Neuronal stem cell (in vitro differentiated cells): ENCODE data around the gene IQGAP1.

Experiments
- DNase-seq: peaks from one replicate; pipeline ENCODE4 v3.0.0-alpha.2; 2013; ENCODE audit warnings: low spot score
- H2AFZ ChIP-seq: one replicate; pipeline ENCODE4 v1.6.1; 2013; ENCODE audit warnings: mild to moderate bottlenecking, low read length, inconsistent platforms
- H2AK5ac ChIP-seq: 2 replicates; pipeline ENCODE4 v1.6.1; 2013; ENCODE audit warnings: low read depth, mild to moderate bottlenecking, inconsistent platforms, low read length, moderate library complexity, mixed read lengths
- H2BK120ac ChIP-seq: 2 replicates; pipeline ENCODE4 v1.6.1; 2013; ENCODE audit warnings: low read depth, mild to moderate bottlenecking, inconsistent platforms, low read length, moderate library complexity, mixed read lengths
- H2BK12ac ChIP-seq: one replicate; pipeline ENCODE4 v1.6.1; 2013; ENCODE audit warnings: low read length, inconsistent platforms
- H2BK15ac ChIP-seq: 2 replicates; pipeline ENCODE4 v1.6.1; 2013; ENCODE audit warnings: mild to moderate bottlenecking, low read length, inconsistent platforms, mixed read lengths
- H2BK5ac ChIP-seq: one replicate; pipeline ENCODE4 v1.6.1; 2013; ENCODE audit warnings: inconsistent platforms, mild to moderate bottlenecking, low read length, moderate library complexity
- H3K14ac ChIP-seq: one replicate; pipeline ENCODE4 v1.6.1; 2013; ENCODE audit warnings: low read length, inconsistent platforms
- H3K18ac ChIP-seq: 2 replicates; pipeline ENCODE4 v1.6.1; 2013; ENCODE audit warnings: low read length, inconsistent platforms
- H3K23ac ChIP-seq: 2 replicates; pipeline ENCODE4 v1.6.1; 2013; ENCODE audit warnings: low read depth, mild to moderate bottlenecking, mixed read lengths, low read length, inconsistent platforms; ENCODE audit not compliant: poor library complexity
- H3K27ac ChIP-seq: replicated peaks from 3 replicates; pipeline ENCODE4 v1.5.1; 2013; ENCODE audit warnings: low read length, inconsistent platforms
- H3K27me3 ChIP-seq, 3 experiments: 2 replicates each; pipeline ENCODE4 v1.6.1; 2013; ENCODE audit warnings: low read length in 3 of 3, mild to moderate bottlenecking in 2 of 3, inconsistent platforms in 1 of 3, low read depth in 1 of 3, mixed read lengths in 1 of 3, moderate library complexity in 1 of 3; ENCODE audit not compliant: control insufficient read depth in 3 of 3, insufficient read depth in 3 of 3
- H3K36me3 ChIP-seq, 2 donors: replicated peaks in 1 of 2; 2 replicates each; pipeline ENCODE4 v1.6.1; 2013; ENCODE audit warnings: low read length in 2 of 2; ENCODE audit not compliant: control insufficient read depth in 2 of 2, insufficient read depth in 2 of 2
- H3K4ac ChIP-seq: 2 replicates; pipeline ENCODE4 v1.6.1; 2013; ENCODE audit warnings: inconsistent platforms, mild to moderate bottlenecking, low read length, moderate library complexity
- H3K4me1 ChIP-seq, 2 donors: 1 replicate in 1 of 2; 2 replicates in 1 of 2; pipeline ENCODE4 v1.6.1; 2013; ENCODE audit warnings: low read length in 2 of 2, low read depth in 1 of 2; ENCODE audit not compliant: control insufficient read depth in 2 of 2, insufficient read depth in 1 of 2
- H3K4me2 ChIP-seq: one replicate; pipeline ENCODE4 v1.6.1; 2013; ENCODE audit warnings: mild to moderate bottlenecking, low read length, inconsistent platforms; ENCODE audit not compliant: insufficient read depth, poor library complexity, severe bottlenecking
- H3K4me3 ChIP-seq, 2 donors: 2 replicates each; pipeline ENCODE4 v1.5.1; 2013; ENCODE audit warnings: low read length in 2 of 2, mild to moderate bottlenecking in 2 of 2, inconsistent platforms in 1 of 2, moderate library complexity in 1 of 2
- H3K79me1 ChIP-seq: one replicate; pipeline ENCODE4 v1.6.1; 2013; ENCODE audit warnings: low read depth, mild to moderate bottlenecking, inconsistent platforms, low read length, moderate library complexity
- H3K9ac ChIP-seq: one replicate; pipeline ENCODE4 v1.6.1; 2013; ENCODE audit warnings: mild to moderate bottlenecking, low read depth, low read length, inconsistent platforms; ENCODE audit not compliant: poor library complexity
- H3K9me3 ChIP-seq, 2 donors: replicated peaks in 1 of 2; 2 replicates each; pipeline versions ENCODE3 to v1.6.1; 2013; ENCODE audit warnings: low read length in 2 of 2, mild to moderate bottlenecking in 2 of 2, inconsistent platforms in 1 of 2, low read depth in 1 of 2, mixed read lengths in 1 of 2, moderate library complexity in 1 of 2; ENCODE audit not compliant: control insufficient read depth in 2 of 2, insufficient read depth in 1 of 2
- H4K8ac ChIP-seq: one replicate; pipeline ENCODE4 v1.6.1; 2013; ENCODE audit warnings: low read depth, mild to moderate bottlenecking, inconsistent platforms, low read length, moderate library complexity
- H4K91ac ChIP-seq: one replicate; pipeline ENCODE4 v1.6.1; 2013; ENCODE audit warnings: low read length, low read depth, mild to moderate bottlenecking, inconsistent platforms; ENCODE audit not compliant: poor library complexity
- WGBS, 2 donors: extraction: QIAGEN DNeasy Blood & Tissue Kit; methylation state at CpG; one replicate each; pipeline ENCODE4 v1.1.7; 2013; ENCODE audit warnings: missing lambda C conversion rate in 2 of 2, mixed read lengths in 1 of 2; ENCODE audit not compliant: insufficient read length in 2 of 2, insufficient replicate concordance in 1 of 2; ENCODE audit errors: extremely low coverage in 2 of 2; 5-methylcytosine and 5-hydroxymethylcytosine counted together

IQGAP1 gene

DNA sequence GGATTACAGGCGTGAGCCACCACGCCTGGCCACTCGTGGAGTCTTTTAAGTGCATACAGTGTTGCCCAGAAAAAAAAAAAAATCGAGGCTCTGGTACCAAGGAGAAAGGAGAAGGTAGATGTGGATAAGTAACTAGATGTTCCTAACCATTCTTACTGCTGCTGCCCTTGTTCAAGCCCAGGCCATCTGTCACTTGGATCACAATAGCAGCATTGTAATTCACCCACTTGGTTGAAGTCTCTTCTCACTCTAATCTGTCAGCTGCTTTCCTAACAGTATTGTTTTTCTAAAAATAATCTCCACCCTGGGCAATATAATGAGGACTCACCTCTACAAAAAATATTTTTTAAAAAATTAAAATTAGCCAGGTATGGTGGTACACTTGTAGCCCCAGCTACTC is 83.7 kb downstream of the IQGAP1 start:
- Histone ChIP-seq H2BK12ac (no peak overlapping the region), H3K27me3 (no peaks in the 10 kb centered on the region), H3K9me3 (no peaks in the 10 kb centered on the region), H2AFZ (no peak overlapping the region), H2AK5ac (no peak overlapping the region), H2BK15ac (no peak overlapping the region), H4K91ac (no peak overlapping the region), H4K8ac (no peak overlapping the region), H2BK5ac (no peak overlapping the region), H3K18ac (no peak overlapping the region), H3K4me2 (no peak overlapping the region), H3K79me1 (no peaks in the 10 kb centered on the region), H3K9ac (no peak overlapping the region), H2BK120ac (no peak overlapping the region), H3K4me3 (no peak overlapping the region), H3K36me3 (peaks cover 4 to 72% of the 10 kb centered on the region in 2 donors), H3K14ac (no peak overlapping the region), H3K27ac (no peak overlapping the region), H3K4ac (no peak overlapping the region), H3K23ac (no peak overlapping the region), H3K4me1 (no peaks in the 10 kb centered on the region)
- no CpG with 5 or more reads among the region's 4 CpGs for WGBS, 2 donors
- no peak for DNase-seq

DNA sequence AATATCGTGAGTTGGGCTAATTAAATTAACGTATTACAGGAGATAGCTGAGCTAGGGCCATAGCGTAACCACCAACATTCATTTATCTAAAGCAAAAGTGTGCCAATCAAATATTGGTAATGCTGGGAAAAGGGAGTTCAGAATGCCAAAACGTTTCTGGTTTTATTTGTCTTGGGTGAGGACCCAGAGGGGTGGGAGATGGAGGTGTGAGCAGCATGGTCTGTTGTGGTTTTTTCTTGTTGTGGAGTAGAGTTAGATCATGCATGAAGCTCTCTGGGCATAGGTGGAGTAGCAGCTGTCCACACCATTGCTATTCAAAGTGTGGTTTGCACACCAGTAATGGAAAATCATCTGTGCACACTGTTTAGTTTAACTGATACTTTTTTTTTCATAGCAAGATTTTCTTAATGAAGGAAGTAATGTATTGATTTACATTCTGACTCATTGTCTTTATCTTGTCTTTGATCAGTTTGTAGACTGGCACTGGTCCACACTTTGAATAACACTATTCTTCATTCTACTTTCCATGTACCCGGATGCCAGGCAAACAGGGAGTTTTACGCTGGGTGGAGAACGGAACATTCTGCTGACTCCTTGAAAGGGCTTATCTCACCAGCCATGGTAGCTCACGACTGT is 90.9 kb downstream of the IQGAP1 start:
- Histone ChIP-seq H3K4ac (no peak overlapping the region), H3K9ac (no peak overlapping the region), H3K23ac (no peak overlapping the region), H3K9me3 (no peaks in the 10 kb centered on the region), H4K8ac (no peak overlapping the region), H3K18ac (no peak overlapping the region), H3K79me1 (no peaks in the 10 kb centered on the region), H2BK5ac (no peak overlapping the region), H3K4me3 (no peak overlapping the region), H4K91ac (no peak overlapping the region), H2BK120ac (no peak overlapping the region), H2BK15ac (no peak overlapping the region), H3K4me1 (no peaks in the 10 kb centered on the region), H2AK5ac (no peak overlapping the region), H3K4me2 (no peak overlapping the region), H3K27me3 (no peaks in the 10 kb centered on the region), H3K27ac (no peak overlapping the region), H2AFZ (no peak overlapping the region), H2BK12ac (no peak overlapping the region), H3K36me3 (peaks cover 6 to 79% of the 10 kb centered on the region in 2 donors), H3K14ac (no peak overlapping the region)
- DNase-seq, result no peak
- no CpG with 5 or more reads among the region's 8 CpGs for WGBS, 2 donors

DNA sequence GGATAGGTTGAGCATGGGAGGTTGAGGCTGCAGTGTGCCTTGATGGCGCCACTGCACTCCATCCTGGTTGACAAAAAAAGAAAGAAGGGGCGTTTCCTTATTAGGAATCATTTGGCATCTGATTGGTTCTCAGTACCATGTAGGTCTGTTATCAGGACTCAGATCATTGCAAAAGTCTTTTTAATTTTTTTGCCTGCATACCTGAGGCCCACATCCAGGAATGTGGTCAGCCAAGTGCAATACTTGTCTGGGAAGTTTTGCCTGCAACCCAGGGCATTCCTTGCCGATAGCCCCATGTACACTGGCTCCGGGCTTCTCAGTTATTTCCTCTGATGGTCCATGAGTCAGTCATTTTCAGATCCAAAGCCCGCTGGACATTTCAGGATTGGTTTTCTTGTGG is 91.6 kb downstream of the IQGAP1 start:
- no peak overlapping the region for H2BK12ac ChIP-seq
- H3K4me1 ChIP-seq, result no peaks in the 10 kb centered on the region
- no peak overlapping the region for H2AFZ ChIP-seq
- no peak overlapping the region for H3K23ac ChIP-seq
- H2BK120ac ChIP-seq, result no peak overlapping the region
- no peak overlapping the region for H3K4me2 ChIP-seq
- H3K4ac ChIP-seq, result no peak overlapping the region
- no peaks in the 10 kb centered on the region for H3K27me3 ChIP-seq
- H3K27ac ChIP-seq, result no peak overlapping the region
- H3K14ac ChIP-seq, result no peak overlapping the region
- no CpG with 5 or more reads among the region's 5 CpGs for WGBS, 2 donors
- no peak overlapping the region for H4K91ac ChIP-seq
- no peak overlapping the region for H2BK5ac ChIP-seq
- H2BK15ac ChIP-seq, result no peak overlapping the region
- H3K79me1 ChIP-seq, result no peaks in the 10 kb centered on the region
- no peak overlapping the region for H4K8ac ChIP-seq
- peaks cover 6 to 79% of the 10 kb centered on the region in 2 donors for H3K36me3 ChIP-seq
- no peaks in the 10 kb centered on the region for H3K9me3 ChIP-seq
- no peak overlapping the region for H3K9ac ChIP-seq
- DNase-seq, result no peak
- no peak overlapping the region for H3K18ac ChIP-seq
- H3K4me3 ChIP-seq, result no peak overlapping the region
- H2AK5ac ChIP-seq, result no peak overlapping the region

DNA sequence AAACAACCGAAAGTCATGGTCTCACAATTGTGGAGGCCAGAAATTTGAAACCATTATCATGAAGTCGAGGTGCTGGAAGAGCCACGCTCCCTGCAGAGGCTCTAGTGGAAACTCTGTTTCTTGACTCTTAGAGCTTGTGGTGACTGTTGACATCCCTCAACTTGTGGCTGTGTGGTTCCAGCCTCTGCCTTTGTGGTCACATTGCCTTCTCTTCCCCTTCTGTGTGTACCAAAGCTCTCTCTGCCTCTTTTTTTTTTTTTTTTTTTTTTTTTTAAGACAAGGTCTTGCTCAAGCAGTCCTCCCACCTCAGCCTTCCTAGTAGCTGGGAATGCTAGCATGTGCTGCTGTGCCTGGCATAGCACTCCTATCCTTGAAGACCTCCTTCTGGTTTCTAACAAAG is 93.0 kb downstream of the IQGAP1 start:
- Histone ChIP-seq H3K18ac (no peak overlapping the region), H3K27me3 (no peaks in the 10 kb centered on the region), H2AK5ac (no peak overlapping the region), H3K79me1 (no peaks in the 10 kb centered on the region), H3K23ac (no peak overlapping the region), H2BK15ac (no peak overlapping the region), H3K4me3 (no peak overlapping the region), H2BK5ac (no peak overlapping the region), H3K4me1 (no peaks in the 10 kb centered on the region), H3K14ac (no peak overlapping the region), H2AFZ (no peak overlapping the region), H2BK120ac (no peak overlapping the region), H4K8ac (no peak overlapping the region), H3K4me2 (no peak overlapping the region), H2BK12ac (no peak overlapping the region), H3K9me3 (no peaks in the 10 kb centered on the region), H3K9ac (no peak overlapping the region), H3K36me3 (peaks cover 6 to 86% of the 10 kb centered on the region in 2 donors), H3K4ac (no peak overlapping the region), H4K91ac (no peak overlapping the region), H3K27ac (no peak overlapping the region)
- no CpG with 5 or more reads among the region's 3 CpGs for WGBS, 2 donors
- no peak for DNase-seq
